IMR-90 (cell line): ENCODE data around the gene TCF12. TPM values are rescaled to one million over a fixed set of nuclear protein-coding genes. Genes with fewer than 3 reads are reported as not detected.

Experiments
- ATAC-seq: fragments of 200-7000 bp; cut with Tn5 transposase; 2 replicates; pipeline ENCODE4 v1.9.1; 2020; ENCODE audit warnings: low read depth, mild to moderate bottlenecking, moderate library complexity
- BruUV-seq: library from RNA; stranded (reverse); fragments of 400-500 nt; replicated peaks from 2 replicates; lab custom pipeline; 2021; lab: Mats Ljungman, UMichigan
- CTCF ChIA-PET: fragments of 300-600 bp; formaldehyde crosslinking; extraction: SDS; loops from one replicate; lab custom pipeline; 2021; ENCODE audit warnings: antibody characterized with exemption; lab: Yijun Ruan, JAX
- POLR2A ChIA-PET: fragments of 300-600 bp; sonication (Branson Sonifier 250); formaldehyde crosslinking; loops from one replicate; lab custom pipeline; 2022; ENCODE audit warnings: antibody characterized with exemption; ENCODE audit not compliant: unreplicated experiment; lab: Charles Lee
- DNase-seq: peaks from one replicate; pipeline ENCODE4 v3.0.0; 2013
- H2AFZ ChIP-seq: replicated peaks from 2 replicates; pipeline ENCODE3; 2013; ENCODE audit warnings: low read length, mild to moderate bottlenecking; ENCODE audit not compliant: poor library complexity
- H2AK5ac ChIP-seq: 2 replicates; pipeline ENCODE4 v1.6.1; 2013; ENCODE audit warnings: low read depth, low read length, inconsistent platforms
- H2AK9ac ChIP-seq: replicated peaks from 2 replicates; pipeline ENCODE3; 2013; ENCODE audit warnings: mild to moderate bottlenecking, low read depth, low read length, moderate library complexity; ENCODE audit not compliant: poor library complexity
- H2BK120ac ChIP-seq: 2 replicates; pipeline ENCODE4 v1.6.1; 2013; ENCODE audit warnings: low read depth, low read length, inconsistent platforms
- H2BK15ac ChIP-seq: 3 replicates; pipeline ENCODE4 v1.6.1; 2013; ENCODE audit warnings: low read depth, low read length, inconsistent platforms
- H2BK20ac ChIP-seq: 2 replicates; pipeline ENCODE4 v1.6.1; 2013; ENCODE audit warnings: low read depth, mild to moderate bottlenecking, inconsistent platforms, low read length, moderate library complexity
- H2BK5ac ChIP-seq: 2 replicates; pipeline ENCODE4 v1.6.1; 2013; ENCODE audit warnings: mild to moderate bottlenecking, low read depth, low read length, inconsistent platforms; ENCODE audit not compliant: poor library complexity, severe bottlenecking
- H3K14ac ChIP-seq: replicated peaks from 2 replicates; pipeline ENCODE4 v1.6.1; 2013; ENCODE audit warnings: low read depth, low read length, inconsistent platforms
- H3K18ac ChIP-seq: 2 replicates; pipeline ENCODE4 v1.6.1; 2013; ENCODE audit warnings: low read depth, low read length, control low read depth
- H3K23ac ChIP-seq: 2 replicates; pipeline ENCODE4 v1.6.1; 2013; ENCODE audit warnings: low read depth, low read length, inconsistent platforms
- H3K27ac ChIP-seq: 2 replicates; pipeline ENCODE4 v1.5.1; 2013; ENCODE audit warnings: mild to moderate bottlenecking, control low read depth, low read length; ENCODE audit not compliant: insufficient read depth
- H3K27me3 ChIP-seq: 2 replicates; pipeline ENCODE4 v1.6.1; 2013; ENCODE audit warnings: low read length; ENCODE audit not compliant: control insufficient read depth, insufficient read depth
- H3K36me3 ChIP-seq: 2 replicates; pipeline ENCODE4 v1.6.1; 2013; ENCODE audit warnings: low read length, mixed read lengths; ENCODE audit not compliant: control insufficient read depth, insufficient read depth
- H3K4ac ChIP-seq: 2 replicates; pipeline ENCODE4 v1.6.1; 2013; ENCODE audit warnings: low read depth, low read length, inconsistent platforms
- H3K4me1 ChIP-seq: 2 replicates; pipeline ENCODE4 v1.6.1; 2013; ENCODE audit warnings: low read length, mixed read lengths; ENCODE audit not compliant: control insufficient read depth, insufficient read depth
- H3K4me2 ChIP-seq: 2 replicates; pipeline ENCODE4 v1.6.1; 2013; ENCODE audit warnings: low read depth, mild to moderate bottlenecking, control low read depth, low read length, moderate library complexity
- H3K4me3 ChIP-seq: 2 replicates; pipeline ENCODE4 v1.5.1; 2013; ENCODE audit warnings: low read depth, mild to moderate bottlenecking, control low read depth, low read length, moderate library complexity; ENCODE audit not compliant: insufficient read depth
- H3K56ac ChIP-seq: 2 replicates; pipeline ENCODE4 v1.6.1; 2013; ENCODE audit warnings: low read length, inconsistent platforms; ENCODE audit not compliant: insufficient read depth; ENCODE audit errors: extremely low read depth
- H3K79me1 ChIP-seq, 2 experiments: 2 replicates each; pipeline ENCODE4 v1.6.1; 2013; ENCODE audit warnings: low read length in 2 of 2, inconsistent platforms in 1 of 2, low read depth in 1 of 2
- H3K9ac ChIP-seq: 2 replicates; pipeline ENCODE4 v1.6.1; 2013; ENCODE audit warnings: low read depth, low read length, control low read depth
- H3K9me1 ChIP-seq: 2 replicates; pipeline ENCODE4 v1.6.1; 2013; ENCODE audit warnings: low read length, inconsistent platforms; ENCODE audit not compliant: insufficient read depth
- H3K9me3 ChIP-seq: 2 replicates; pipeline ENCODE4 v1.6.1; 2013; ENCODE audit warnings: low read length; ENCODE audit not compliant: control insufficient read depth, insufficient read depth
- H4K20me1 ChIP-seq: 2 replicates; pipeline ENCODE4 v1.6.1; 2013; ENCODE audit warnings: low read length, inconsistent platforms; ENCODE audit not compliant: insufficient read depth
- H4K5ac ChIP-seq: 2 replicates; pipeline ENCODE4 v1.6.1; 2013; ENCODE audit warnings: mild to moderate bottlenecking, low read depth, low read length, control low read depth
- H4K8ac ChIP-seq, 2 experiments: 2 replicates each; pipeline ENCODE4 v1.6.1; 2013; ENCODE audit warnings: low read depth in 2 of 2, low read length in 2 of 2, control low read depth in 1 of 2, inconsistent platforms in 1 of 2
- H4K91ac ChIP-seq: 2 replicates; pipeline ENCODE4 v1.6.1; 2013; ENCODE audit warnings: low read depth, low read length, inconsistent platforms; ENCODE audit not compliant: insufficient read depth
- CEBPB ChIP-seq: IDR thresholded peaks from 2 replicates; pipeline ENCODE4 v1.6.1; 2012; ENCODE audit warnings: low read depth, low read length, improper control_type of control experiment
- MAFK ChIP-seq: IDR thresholded peaks from 2 replicates; pipeline ENCODE4 v1.6.1; 2012; ENCODE audit warnings: low read depth, low read length, improper control_type of control experiment
- MAZ ChIP-seq: IDR thresholded peaks from 2 replicates; pipeline ENCODE4 v1.6.1; 2012; ENCODE audit warnings: low read depth, mild to moderate bottlenecking, low read length, improper control_type of control experiment, moderate library complexity, borderline replicate concordance
- MXI1 ChIP-seq: IDR thresholded peaks from 2 replicates; pipeline ENCODE4 v1.6.1; 2012; ENCODE audit warnings: low read depth, mild to moderate bottlenecking, low read length, moderate library complexity, borderline replicate concordance
- RCOR1 ChIP-seq: IDR thresholded peaks from 2 replicates; pipeline ENCODE4 v1.6.1; 2012; ENCODE audit warnings: mild to moderate bottlenecking, low read length, improper control_type of control experiment; ENCODE audit not compliant: insufficient replicate concordance
- WGBS, 2 experiments: methylation state at CpG; one replicate each; pipeline versions ENCODE4 v1.1.5 to v1.1.7; 2013; ENCODE audit warnings: missing lambda C conversion rate in 2 of 2; ENCODE audit not compliant: insufficient read length in 1 of 2; ENCODE audit errors: extremely low coverage in 2 of 2; 5-methylcytosine and 5-hydroxymethylcytosine counted together
- dilution Hi-C: fragments of 300-500 bp; cut with HindIII; formaldehyde crosslinking; loops from one replicate; pipeline ENCODE4 v1.14.3; 2018; ENCODE audit warnings: low sequenced_read_pairs; ENCODE audit not compliant: unreplicated experiment
- in situ Hi-C: fragments of 300-500 bp; cut with MboI; formaldehyde crosslinking; loops from 3 replicates; pipeline ENCODE4 v1.14.3; 2019; ENCODE audit warnings: low sequenced_read_pairs, inconsistent platforms, mixed read lengths
- intact Hi-C: fragments of 100-400 bp; cut with micrococcal nuclease; formaldehyde crosslinking; loops from 2 replicates; pipeline ENCODE4 v1.10.0; 2022
- polyA plus RNA-seq, 3 experiments: library from polyadenylated mRNA; depleted of rRNA; stranded (reverse); fragments of >200 nt; gene quantifications; 2 replicates each; pipeline ENCODE4 v1.2.3, GENCODE V29; 2012; ENCODE audit warnings: low replicate concordance in 1 of 3
- total RNA-seq: library from RNA; depleted of rRNA; stranded (reverse); fragments of >200 nt; gene quantifications from 2 replicates; pipeline ENCODE4 v1.2.3, GENCODE V29; 2012
- TF ChIP-seq, protein P1 (sequence below): conservative IDR thresholded peaks from 2 replicates; pipeline ENCODE4 v1.5.1; 2012; ENCODE audit warnings: mild to moderate bottlenecking, low read depth, low read length, improper control_type of control experiment

The TCF12 gene
- total and polyA plus RNA-seq, 2 of the 4 experiments (the other 2 are of a cell fraction), result 79.4 to 160 TPM

- no CpG with 5 or more reads among the region's 2 CpGs for WGBS, 2 experiments
- Histone ChIP-seq H3K27me3 (no peaks in the 10 kb centered on the region), H4K5ac (no peak overlapping the region), H3K18ac (no peak overlapping the region), H3K4ac (no peak overlapping the region), H3K14ac (no peak overlapping the region), H2AK5ac (no peak overlapping the region), H2AFZ (no peak overlapping the region), H3K27ac (no peak overlapping the region), H2AK9ac (no peak overlapping the region), H3K9me1 (no peaks in the 10 kb centered on the region), H3K4me3 (no peak overlapping the region), H4K91ac (no peak overlapping the region), H2BK5ac (no peak overlapping the region), H3K79me1 (no peaks in the 10 kb centered on the region), H2BK20ac (no peak overlapping the region), H3K4me1 (no peaks in the 10 kb centered on the region), H2BK15ac (no peak overlapping the region), H3K4me2 (no peak overlapping the region), H4K8ac (no peak overlapping the region), H3K23ac (no peak overlapping the region), H2BK120ac (no peak overlapping the region), H3K36me3 (no peaks in the 10 kb centered on the region), H3K9me3 (no peaks in the 10 kb centered on the region), H3K56ac (no peak overlapping the region), H4K20me1 (no peaks in the 10 kb centered on the region), H3K9ac (no peak overlapping the region)
- ChIA-PET CTCF (no interaction called here), POLR2A (no interaction called here)
- dilution Hi-C loops (no loop called here), in situ Hi-C loops (no loop called here), intact Hi-C loops (no loop called here)
- no peak for DNase-seq
- no TSS peak for BruUV-seq
- ATAC-seq, result no peak
- TF ChIP-seq MAZ (no peak), MXI1 (no peak), RCOR1 (no peak), MAFK (no peak), CEBPB (no peak)
- TF ChIP-seq, protein P1, sequence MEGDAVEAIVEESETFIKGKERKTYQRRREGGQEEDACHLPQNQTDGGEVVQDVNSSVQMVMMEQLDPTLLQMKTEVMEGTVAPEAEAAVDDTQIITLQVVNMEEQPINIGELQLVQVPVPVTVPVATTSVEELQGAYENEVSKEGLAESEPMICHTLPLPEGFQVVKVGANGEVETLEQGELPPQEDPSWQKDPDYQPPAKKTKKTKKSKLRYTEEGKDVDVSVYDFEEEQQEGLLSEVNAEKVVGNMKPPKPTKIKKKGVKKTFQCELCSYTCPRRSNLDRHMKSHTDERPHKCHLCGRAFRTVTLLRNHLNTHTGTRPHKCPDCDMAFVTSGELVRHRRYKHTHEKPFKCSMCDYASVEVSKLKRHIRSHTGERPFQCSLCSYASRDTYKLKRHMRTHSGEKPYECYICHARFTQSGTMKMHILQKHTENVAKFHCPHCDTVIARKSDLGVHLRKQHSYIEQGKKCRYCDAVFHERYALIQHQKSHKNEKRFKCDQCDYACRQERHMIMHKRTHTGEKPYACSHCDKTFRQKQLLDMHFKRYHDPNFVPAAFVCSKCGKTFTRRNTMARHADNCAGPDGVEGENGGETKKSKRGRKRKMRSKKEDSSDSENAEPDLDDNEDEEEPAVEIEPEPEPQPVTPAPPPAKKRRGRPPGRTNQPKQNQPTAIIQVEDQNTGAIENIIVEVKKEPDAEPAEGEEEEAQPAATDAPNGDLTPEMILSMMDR, result no peak
These were observed 38.9 kb upstream of the TCF12 start for GRCh38 chr15:56879502-56879901.
